Activated CD4-positive, alpha-beta T cell treated with anti-CD3 and anti-CD28 coated beads for 48 hours (primary cell): ENCODE measurements around the gene TM4SF20.
"Not testable (repeated sequence)": the region's sequence is repeated elsewhere in the genome, so short reads cannot be mapped to it uniquely, and the experiment has no call there.

Experiments used
- DNase-seq: peaks from one replicate; pipeline ENCODE4 v3.0.0-alpha.2; 2020

Gene TM4SF20

DNA sequence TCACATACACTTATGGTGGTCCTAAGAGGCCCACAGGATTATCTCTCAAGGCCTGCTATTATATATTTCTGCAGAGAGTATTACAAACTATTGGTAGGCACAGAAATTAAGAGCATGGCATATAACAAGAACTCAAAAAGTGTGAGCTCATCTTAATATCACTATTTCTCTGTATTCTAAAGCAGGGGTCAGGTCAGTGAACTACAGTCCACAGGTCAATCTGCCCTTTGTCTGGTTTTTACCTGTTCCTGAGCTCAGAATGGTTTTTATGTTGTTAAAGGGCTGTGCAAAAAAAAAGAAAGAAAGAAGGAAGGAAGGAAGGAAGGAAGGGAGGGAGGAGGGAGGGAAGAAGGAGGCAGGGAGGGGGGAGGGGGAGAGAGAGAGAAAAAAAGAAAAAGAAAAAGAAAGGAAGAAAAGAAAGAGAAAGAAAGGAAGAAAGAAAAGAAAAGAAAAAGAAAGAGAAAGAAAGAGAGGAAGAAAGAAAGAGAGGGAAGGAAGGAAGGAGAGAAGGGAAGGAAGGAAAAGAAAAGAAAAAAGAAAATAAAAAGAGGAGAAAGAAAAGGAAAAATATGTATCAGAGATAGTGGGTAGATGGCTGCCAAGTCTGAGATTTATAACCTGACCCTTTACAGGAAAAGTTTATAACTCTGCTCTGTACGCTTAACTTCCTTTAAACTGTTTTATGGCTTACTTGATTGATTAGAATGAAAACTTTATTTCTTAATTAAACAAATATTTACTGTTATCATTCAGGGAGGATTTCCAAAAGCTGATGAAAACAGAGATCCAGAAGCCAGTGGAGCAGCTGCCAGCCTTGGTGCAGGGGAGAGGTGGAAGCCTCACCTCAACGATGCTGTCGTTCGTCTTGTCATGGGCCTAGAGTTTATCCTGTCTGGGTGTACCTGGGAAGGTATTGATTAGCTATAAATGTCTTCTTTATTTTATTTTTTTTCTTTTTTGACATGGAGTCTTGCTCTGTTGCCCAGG lies 19.9 kb upstream of the TM4SF20 start:
- no peak for DNase-seq

DNA sequence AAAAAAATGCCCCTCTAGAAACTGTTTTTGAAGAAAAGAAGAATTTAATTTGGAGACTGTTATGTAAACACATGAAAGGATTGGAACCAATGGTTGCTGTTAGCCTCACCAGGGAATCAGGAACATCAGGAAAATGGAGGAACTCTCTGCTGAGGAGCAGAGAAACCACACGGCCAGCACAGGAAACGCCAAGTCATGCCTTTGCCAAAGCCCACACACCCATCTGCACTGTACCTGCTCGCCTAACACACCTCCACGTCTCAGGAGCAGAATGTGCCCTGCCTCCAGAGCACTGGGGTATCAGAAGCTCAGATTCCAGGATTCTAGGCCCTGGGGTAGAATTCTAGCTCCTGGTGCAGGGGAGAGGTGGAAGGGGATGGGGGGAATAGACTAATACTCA lies 18.5 kb upstream of the TM4SF20 start:
- DNase-seq, result no peak

DNA sequence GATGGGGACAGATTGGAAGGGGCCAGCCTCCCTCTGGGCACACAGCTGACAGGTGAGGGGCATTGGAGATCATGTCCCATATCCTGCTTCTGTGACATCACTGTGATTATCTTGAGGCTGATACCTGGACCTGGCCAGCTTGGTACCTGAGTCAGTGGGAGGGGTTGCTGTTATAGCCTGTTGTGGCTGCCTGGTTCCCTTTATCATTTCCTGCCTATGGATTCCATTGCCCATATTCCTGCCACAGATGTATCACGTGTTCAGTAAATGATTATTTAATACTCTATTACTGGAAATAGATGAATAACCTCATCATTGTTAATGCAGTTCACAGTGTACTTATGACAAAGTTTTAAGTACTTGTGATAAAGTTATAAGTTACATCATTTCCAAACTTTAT lies 16.4 kb upstream of the TM4SF20 start:
- no peak for DNase-seq

DNA sequence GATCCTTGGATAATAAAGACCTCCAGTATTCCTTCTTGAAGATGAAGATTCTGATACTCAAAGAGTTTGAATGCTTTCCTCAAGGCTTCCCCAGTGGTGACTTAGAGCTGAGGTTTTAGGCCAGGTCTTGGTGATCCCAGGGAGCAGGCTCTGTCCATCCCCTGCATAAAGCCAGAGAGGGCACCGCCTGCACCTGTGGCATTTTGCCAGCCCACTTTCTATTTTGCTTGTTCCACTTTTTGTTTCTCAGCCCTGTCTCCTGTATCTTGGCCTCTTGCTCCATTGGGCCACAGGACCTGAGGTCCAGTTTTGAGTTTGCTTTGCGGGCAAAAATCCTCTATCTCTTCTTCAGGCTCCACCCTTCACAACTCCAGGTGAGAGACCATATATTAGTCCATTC lies 15.3 kb upstream of the TM4SF20 start:
- DNase-seq, result no peak

DNA sequence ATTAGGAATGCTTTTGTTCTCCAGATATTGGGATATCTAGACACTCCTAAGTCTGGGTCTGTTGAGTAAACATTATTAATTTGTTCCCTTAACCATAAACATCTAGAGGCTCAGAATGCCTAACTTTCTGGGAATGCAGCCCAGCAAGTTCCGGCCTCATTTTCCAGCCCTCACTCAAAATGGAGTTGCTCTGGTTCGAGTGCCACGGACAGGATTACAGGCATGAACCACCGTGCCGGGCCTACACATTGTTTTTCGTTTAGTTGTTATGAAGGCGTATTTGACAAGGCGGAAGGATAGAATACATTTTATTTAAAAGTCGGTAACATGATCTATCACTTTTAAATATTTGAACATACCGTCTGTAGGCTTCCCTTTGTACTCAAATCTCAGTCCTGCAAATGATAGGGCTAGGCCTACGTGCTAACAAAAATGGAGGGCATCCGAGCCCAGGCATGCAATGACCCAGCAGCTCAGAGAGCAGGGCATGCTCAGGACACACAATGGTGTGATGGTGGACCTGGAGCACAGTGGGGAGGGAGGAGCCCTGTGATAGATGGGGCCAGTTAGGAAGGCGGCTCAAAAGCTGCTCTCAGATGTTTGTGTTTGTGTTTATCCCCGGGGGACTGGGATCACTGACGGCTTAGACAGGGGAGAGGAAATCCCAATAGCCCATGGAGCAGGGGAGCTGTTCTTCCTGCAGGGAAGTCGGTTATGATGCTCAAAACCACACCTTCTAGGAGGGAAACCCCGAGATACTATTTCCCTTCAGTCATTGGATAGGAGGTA lies 11.6 kb upstream of the TM4SF20 start:
- no peak for DNase-seq

DNA sequence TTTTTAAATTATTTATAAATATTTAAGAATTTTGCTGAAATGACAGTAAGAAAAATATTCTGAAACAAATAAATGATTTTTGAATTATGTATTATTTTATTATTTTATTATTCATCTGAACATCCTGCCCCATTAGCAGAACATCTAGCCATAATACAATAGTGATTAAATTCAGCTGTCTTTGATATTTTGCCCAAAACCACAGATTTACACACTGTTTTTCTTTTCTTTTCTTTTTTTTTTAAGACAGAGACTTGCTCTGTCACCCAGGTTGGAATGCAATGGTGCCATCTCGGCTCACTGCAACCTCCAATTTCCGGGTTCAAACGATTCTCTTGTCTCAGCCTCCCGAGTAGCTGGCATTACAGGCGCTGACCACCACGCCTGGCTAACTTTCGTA lies 10.6 kb upstream of the TM4SF20 start:
- DNase-seq, result no peak

DNA sequence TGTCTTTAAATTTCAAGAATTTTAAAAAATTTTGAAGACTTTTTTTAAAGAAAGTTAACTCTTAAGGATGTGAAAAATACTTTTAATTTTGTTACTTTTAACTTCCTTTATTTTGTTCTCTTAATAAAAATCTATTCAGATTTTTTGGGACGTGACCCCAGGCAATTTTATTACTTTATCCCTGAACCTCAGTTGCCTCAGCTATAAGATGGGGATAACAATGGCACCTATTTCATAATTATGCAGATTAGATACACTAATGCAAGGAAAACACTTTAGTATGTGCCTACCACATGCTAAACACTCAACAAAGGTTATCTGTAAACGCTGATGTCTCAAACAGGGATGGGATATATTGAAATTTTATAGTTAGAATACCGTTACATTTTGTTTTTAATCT lies 10.1 kb upstream of the TM4SF20 start:
- no peak for DNase-seq

DNA sequence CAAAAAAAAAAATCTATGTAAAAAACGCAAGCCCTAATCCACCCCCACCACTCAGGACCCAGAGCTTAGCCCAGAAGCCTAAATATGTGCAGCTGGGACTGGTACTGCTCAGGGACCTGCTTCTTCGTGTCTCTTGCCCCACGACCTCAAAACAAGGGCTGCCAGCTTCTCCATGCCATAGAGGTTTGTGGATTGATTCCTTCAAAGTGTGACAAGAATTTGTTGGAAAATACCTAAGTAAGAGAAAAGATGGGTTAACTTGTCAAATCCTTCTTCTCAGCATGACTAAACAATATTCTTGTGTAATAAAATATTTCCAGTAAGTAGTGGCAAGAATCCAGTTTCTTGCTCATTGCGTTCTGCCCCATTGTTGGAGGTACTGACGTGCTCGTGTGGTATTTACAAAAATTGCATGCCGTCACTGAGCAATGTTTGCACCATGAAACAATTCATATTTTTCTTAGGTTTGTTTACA lies 9.5 kb upstream of the TM4SF20 start:
- DNase-seq, result no peak

DNA sequence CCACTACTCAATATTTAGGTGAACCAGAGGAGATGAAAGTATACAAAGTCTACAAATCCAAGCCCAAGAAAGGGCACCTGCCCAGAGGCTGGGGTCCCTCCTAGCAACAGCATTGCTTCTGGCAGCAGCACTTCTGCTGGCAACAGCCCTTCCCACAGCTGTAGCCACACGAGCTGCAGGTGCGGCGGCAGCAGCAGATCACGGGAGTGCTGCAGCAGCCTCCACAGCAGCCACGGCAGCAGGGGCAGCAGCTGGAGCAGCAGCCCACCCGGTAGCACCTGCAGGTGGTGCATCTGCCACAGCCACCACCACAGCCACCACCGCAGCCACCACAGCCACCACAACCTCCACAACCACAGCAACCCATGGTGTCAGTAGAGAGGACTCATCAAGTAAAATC lies 8.5 kb upstream of the TM4SF20 start, which contains the start of gene SCYGR1:
TSS of gene SCYGR1 (minus strand) at position 367 of the 400 bp plus-strand sequence. CDS start at position 367, 0 bp downstream.
- DNase-seq, result not testable (repeated sequence)

DNA sequence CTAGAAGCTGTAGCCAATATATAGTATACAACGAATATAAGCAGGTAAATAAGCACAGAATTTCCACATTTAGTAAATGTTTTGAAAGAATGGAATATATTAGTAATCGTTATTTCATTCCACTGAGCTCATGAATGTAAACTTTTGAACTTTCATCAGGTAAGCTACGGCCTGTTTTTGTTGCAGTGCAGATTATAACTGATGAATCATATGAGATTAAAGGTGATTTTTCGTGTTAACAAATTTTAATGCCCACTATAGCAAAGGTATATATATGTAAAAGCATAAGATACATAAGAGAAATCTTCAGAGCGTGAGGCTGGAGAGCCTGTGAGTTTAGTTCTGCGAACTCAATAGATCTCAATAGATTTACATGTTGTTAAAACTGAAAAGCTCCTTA lies 7.5 kb upstream of the TM4SF20 start:
- DNase-seq, result no peak

DNA sequence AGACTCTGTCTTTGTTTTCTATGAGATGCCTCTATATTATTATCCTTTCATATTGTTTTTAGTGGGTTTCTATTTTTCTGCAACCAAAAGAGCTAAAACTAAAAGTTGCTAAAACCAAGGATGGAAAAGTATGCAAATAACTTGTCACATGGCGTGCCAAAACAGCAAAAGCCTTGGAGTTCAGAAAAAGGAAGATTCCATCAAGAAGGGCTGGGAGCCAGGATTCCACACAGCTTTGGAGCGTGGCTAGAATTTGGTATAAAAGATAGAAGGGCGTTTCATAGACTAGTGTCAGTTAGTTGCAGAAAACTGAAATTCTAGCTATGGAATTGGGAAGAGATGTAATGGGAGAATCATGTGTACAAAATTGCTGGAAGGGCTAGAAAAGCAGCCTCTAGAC lies 4.6 kb upstream of the TM4SF20 start:
- DNase-seq, result no peak

DNA sequence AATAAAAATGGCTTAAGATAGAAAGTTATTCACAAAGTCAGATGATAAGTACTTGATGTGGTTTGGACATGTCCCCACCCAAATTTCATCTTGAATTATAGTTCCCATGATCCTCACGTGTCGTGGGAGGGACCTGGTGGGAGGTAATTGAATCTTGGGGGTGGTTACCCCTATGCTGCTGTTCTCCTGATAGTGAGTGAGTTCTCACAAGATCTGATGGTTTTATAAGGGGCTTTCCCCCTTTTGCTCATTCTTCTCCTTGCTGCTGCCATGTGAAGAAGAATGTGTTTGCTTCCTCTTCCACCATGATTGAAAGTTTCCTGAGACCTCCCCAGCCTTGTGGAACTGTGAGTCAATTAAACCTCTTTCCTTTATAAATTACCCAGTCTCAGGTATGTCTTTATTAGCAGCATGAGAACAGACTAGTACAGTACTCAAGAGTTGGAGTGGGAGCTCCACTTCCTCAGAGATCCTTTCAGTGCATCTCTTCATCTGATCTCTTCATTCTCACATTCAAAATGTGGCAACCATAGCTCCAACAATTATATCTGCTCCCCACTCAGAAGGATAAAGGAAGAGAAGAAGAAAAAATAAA lies 3.2 kb upstream of the TM4SF20 start:
- DNase-seq, result not testable (repeated sequence)

DNA sequence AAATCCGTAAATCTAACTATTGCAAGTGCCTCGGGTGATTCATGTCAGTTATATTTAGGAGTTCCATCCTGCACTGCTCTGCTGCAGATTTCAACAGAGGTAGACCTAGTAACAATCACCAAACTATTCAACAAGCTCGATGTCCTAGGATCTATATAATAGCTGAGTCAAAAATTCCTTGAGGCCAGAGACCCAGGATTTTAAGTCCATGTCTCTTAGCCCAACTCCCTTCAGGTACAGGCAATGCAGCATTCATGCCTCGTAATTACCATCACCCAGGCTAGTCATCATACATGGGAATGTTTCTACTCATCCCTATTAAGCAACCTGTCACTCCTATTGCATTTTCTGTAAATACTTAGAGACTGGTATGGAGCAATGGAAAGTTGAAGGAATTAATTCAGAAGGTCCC lies 729 bp downstream of the TM4SF20 start:
- no peak for DNase-seq

DNA sequence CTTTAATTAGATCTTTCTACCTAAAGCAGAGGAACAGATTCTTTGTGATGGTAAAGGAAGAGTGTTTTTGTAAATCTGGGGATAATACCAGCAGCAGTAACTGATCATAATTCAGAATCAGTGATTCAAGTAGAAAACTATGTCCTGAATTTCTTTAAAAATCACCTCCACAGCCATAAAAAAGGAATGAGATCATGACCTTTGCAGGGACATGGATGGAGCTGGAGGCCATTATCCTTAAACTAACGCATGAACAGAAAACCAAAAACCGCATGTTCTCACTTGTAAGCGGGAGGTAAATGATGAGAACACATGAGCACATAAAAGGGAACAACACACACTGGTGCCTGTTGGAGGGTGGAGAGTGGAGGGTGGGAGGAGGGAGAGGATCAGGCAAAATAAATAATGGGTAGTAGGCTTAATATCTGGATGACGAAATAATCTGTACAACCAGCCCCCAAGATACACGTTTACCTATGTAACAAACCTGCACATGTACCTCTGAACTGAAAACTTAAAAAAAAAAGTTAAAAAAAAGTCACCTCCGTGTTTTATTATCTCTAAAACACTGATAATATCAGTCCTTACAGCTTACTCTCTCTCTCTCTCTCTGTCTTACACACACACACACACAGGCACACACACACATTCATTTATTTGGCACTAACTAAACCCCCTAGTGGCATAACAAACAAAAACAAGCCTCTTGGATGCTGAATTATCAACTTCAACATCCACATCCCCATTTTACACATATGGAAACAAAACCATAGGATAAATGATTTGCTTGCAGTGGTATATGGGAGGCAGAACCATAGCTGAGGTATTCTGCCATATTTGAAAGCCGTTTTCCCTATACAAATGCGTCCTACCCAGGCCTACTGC lies 1.4 kb downstream of the TM4SF20 start:
- no peak for DNase-seq

DNA sequence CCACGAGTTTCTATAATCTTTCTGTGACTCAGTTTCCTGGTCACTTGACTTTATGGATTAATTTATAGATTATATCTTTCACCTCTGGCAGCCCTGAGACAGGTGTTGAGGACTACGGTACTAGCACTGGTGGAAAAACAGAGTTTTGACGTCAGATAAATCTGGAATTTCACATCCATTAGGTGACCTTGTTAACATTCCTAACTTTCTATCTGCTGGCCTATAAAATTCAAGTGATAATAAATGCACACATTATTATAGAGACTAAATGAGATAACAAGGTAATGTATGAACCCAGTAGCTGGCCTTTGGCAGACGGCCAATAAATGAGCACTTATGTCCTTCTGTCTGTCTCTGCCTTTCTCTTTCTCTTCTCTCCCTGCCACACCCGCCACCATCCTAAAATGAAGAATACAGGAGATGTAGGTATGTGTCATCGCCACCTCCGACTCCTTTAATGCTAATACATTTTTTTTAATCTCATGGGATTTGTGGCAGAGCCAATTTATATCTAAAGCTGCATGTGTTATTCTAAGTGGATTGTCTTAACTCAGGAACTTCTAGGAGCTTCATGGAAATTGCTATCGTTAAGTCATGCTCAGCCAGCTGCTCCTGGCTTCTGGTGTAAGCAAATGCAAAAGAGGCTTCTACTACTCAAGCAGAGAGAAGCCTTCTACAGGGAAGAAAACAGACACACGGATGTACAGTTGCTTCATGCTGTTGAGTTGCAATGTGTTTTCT lies 2.3 kb downstream of the TM4SF20 start:
- no peak for DNase-seq

DNA sequence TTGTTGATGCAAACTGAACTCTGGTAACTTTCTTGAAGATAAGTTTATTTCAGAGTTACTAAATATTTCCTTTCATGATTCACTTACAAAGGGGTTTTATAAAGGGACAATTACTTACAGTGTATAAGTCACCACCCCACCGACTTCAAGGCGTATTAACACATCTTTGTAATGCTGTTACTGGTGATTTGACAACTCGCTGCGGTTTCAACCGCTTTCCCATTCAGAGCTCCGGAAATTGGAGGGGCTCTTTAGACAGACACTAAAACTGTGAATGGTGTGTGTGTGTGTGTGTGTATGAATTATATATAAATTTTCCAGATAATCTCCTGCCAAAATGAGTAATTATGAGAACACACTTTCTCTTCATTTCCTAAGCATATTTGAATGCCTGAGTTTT lies 4.9 kb downstream of the TM4SF20 start:
- DNase-seq, result peak; percentile 60

DNA sequence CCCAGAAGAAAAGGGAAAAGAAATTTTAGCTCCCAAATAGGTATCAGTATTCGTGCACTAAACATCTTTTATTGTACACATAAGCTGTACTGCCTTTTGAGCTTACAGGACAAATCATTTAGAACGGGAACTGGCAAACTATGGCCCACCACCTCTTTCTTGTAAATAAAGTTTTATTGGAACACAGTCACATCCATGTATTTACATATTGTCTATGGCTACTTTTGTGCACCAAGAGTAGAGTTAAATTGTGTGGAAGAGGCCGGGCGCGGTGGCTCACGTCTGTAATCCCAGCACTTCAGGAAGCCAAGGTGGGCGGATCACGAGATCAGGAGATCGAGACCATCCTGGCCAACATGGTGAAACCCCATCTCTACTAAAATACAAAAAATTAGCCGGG lies 5.7 kb downstream of the TM4SF20 start:
- no peak for DNase-seq

DNA sequence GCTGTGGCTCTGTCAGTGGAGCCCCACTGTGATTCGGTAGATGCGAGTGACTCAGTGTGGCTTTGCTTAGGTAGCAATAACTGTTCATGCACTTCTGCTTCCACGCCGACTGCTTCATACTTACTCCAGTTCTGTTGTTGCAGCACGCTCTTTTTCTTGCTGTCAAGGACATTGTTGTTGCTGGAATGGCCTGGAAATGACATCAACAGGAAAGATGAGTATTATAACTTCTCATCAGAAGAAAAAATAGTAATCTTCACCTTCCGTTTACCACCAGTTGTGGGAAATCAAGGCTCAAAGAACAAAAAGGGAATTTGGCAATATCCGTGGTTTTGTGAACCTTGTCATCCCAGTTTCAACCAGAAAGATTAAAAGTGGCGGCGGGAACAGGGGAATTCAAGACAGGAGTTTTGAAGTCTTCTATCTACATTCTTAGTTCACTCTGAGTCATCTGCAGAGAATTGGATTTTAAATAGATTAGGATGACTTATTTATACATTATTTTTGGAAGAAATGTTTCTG lies 8.3 kb downstream of the TM4SF20 start:
- DNase-seq, result peak; percentile 38

DNA sequence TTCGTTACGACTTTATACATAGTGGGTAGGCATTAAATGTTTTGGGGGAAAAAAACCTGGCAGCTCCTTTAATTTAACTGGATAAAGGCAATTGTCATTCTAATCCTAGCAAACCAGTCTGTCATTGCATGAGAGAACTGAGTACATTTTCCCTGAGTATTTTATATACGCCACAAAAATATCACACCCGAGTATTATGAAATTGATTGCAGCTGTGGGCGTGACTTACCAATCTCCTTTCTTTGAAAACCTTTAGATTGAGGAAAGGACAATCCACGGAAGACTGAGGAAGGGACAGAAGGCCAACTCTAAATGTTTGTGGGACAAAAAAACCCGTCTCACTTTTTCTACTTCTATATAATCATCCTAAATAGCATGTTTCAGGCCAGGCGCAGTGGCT lies 9.0 kb downstream of the TM4SF20 start:
- DNase-seq, result no peak

DNA sequence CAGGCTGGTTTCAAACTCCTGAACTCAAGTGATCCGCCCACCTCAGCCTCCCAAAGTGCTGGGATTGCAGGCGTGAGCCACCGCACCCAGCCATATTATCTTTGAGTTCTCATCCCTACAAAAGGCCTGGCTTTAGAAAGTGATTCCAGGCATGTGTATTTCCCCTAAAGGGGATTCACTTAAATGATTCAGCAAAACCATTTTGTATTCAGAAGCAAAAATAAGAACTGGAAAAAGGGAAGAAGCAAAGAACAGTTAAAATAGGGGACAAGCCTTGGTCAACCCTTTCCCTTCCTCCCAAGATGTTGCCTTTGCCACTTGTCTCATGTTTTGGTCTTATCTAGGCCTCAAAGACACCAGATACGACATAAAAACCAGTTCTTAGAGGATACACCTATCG lies 10.5 kb downstream of the TM4SF20 start:
- DNase-seq, result no peak

DNA sequence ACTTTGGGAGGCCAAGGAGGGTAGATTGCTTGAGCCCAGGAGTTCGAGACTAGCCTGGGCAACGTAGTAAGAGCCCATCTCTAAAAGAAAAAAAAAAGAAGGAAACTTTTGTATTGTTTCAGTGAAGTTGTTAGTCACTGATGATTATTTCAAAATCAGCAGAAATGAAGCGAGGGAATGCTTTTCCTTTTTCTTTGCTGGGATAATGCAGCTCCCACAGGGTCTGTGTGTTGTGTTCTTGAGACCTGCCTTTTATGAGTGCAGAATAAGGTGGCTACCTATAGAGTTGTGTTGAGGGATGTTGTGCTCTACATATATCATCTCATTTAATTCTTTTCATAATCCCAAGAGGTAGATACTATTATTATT lies 11.7 kb downstream of the TM4SF20 start:
- no peak for DNase-seq
